HL-60 (cell line): Measurements from ENCODE around the gene CALHM6.

Experiments
- POLR2AphosphoS5 ChIP-seq: IDR thresholded peaks from 2 replicates; pipeline ENCODE4 v1.6.1; 2012; ENCODE audit warnings: low read depth
- TF ChIP-seq, protein P1 (sequence below): IDR thresholded peaks from one replicate; pipeline ENCODE4 v1.5.1; 2011; ENCODE audit warnings: low read length, control low read depth, inconsistent platforms; ENCODE audit not compliant: insufficient read depth

DNA sequence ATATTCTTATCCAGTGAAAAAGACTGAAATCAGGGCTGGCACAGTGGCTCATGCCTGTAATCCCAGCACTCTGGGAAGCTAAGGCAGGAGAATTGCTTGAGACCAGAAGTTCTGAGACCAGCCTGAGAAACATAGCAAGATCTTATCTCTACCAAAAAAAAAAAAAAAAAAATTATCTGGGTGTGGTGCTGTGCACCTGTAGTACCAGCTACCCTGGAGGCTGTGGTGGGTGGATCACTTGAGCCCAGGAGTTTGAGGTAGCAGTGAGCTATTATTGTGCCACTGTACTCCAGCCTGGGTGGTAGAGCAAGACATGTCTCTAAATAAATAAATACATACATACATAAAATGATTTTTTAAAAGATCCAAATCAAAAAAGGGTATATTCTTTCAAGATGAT lies 6.3 kb downstream of the CALHM6 start:
- TF ChIP-seq POLR2AphosphoS5: no peak
- TF ChIP-seq, protein P1, sequence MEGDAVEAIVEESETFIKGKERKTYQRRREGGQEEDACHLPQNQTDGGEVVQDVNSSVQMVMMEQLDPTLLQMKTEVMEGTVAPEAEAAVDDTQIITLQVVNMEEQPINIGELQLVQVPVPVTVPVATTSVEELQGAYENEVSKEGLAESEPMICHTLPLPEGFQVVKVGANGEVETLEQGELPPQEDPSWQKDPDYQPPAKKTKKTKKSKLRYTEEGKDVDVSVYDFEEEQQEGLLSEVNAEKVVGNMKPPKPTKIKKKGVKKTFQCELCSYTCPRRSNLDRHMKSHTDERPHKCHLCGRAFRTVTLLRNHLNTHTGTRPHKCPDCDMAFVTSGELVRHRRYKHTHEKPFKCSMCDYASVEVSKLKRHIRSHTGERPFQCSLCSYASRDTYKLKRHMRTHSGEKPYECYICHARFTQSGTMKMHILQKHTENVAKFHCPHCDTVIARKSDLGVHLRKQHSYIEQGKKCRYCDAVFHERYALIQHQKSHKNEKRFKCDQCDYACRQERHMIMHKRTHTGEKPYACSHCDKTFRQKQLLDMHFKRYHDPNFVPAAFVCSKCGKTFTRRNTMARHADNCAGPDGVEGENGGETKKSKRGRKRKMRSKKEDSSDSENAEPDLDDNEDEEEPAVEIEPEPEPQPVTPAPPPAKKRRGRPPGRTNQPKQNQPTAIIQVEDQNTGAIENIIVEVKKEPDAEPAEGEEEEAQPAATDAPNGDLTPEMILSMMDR: no peak
